GM19397 (cell line): Measurements from ENCODE around the gene QPCTL.

ENCODE experiments used
- ATAC-seq: cut with Tn5 transposase; IDR thresholded peaks from one replicate; pipeline ENCODE4 v1.9.1; 2021; ENCODE audit warnings: mild to moderate bottlenecking, moderate library complexity; ENCODE audit not compliant: unreplicated experiment

Gene QPCTL

DNA sequence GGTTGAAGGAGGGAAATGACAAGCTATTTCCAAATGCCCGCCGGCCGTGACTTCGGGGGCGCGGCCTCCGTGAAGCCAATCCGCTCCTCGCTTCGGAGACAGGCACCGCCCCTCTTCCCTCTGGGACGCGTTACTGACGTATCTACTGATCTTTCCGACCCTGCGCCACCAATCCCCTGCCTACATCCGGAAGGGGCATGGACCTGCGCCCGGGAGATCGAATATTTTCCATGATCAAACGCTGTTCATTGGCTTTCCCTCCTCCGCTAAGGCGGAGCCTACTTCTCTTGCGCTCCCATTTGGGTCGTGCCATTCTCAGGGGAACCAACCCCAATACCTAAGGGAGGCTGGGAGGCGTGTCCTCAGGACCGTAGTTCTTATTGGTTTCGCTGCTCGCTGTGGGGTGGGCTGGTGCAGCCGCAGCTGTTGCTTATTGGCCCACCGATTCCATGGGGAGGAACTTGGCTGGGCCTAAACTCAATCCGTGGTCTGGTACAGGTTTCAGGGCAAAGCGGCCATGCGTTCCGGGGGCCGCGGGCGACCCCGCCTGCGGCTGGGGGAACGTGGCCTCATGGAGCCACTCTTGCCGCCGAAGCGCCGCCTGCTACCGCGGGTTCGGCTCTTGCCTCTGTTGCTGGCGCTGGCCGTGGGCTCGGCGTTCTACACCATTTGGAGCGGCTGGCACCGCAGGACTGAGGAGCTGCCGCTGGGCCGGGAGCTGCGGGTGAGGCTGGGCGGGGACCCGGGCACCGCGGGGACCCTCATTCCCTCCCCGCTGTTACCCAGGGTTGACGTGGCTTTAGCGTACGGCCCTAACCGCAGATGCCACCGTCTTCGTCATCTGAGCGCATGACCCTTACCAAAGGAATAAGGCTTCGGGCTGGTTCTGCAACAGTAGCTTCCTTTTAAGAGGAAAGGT, at the start of gene QPCTL:
TSS of gene QPCTL (plus strand) at position 480 of the 919 bp plus-strand sequence. CDS start at position 518, 38 bp downstream.
- ATAC-seq: peak; percentile 85

DNA sequence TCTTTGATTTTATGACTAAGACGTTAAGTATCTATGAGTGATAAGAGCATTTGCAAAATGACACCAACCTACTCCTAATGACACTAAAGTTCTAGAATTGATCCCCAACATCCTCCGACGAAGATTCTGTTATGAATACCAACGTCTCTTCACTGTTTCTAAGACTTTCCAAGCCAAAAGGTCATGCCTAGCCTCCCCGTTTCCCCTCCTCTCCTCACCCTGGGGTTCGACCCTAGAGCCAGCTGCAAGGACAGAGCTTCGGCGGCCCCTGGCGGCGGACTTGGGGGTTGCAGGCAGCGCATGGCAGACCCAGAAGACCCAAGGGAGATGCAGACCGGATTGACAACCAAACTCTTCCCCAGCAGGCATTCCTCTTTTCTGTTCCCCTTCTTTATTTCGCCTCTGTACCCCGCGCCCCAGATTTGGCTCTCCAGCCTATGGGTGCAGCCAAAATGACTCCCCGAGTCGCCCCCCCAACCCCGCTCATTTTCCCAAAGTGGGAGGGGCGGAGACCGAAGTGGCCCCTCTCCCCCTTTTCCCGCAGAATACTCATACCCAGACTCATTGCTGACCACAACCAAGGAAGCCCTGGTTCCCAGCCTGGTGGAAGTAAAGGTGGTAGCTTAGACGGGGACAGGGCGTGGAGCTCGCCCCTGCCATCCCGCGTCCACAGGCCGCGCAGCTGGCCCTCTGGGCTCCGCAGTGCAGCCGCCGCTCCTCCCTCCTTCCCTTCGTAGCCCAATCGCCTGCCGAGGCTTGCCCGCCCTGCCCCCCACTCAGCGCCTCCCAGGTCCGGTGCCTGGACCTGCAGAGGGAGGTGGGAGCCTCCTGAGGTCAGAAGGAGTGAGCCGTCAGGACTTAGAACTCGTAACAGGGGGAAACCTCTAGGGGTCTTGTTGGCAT, 49.2 kb upstream of the QPCTL start:
- no peak for ATAC-seq

DNA sequence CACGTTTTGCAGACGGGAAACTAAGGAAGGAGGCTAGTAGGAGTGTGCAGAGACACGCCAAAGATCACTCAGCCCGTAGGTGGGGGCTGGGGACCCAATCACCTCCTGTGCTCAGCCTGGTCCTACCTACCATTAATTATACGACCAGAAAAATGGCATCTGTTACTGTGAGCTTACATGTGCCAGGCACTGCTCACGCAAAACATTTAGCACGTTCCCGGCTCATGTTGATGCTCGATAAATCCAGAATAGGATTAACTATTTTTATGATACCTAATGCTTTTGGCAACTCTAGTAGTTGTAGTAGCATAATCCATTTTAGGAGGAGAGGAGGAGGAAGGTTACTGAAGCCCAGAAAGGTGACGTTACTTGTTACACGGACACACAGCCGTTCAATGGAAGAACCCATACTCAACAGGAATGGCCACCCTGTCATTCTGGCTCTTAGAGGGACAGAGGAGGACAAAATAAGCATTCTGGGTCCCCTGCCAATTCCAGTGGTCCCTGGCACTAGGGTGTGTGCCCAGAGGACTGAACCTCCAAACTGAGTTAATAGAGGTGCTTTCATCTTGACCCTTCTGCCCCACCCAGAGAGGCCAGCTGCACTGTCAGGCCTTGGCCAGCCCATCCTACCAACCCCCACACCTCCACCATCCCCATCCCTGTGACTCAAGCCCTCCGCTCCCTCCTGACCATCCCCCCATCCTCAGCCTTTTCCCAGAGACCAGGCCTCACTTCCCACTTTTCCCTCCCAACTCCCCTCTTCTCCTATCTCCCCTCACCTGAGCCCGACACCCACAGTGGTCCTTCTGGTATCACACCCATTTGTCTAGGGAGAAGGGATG, 48.3 kb upstream of the QPCTL start:
- ATAC-seq: no peak

DNA sequence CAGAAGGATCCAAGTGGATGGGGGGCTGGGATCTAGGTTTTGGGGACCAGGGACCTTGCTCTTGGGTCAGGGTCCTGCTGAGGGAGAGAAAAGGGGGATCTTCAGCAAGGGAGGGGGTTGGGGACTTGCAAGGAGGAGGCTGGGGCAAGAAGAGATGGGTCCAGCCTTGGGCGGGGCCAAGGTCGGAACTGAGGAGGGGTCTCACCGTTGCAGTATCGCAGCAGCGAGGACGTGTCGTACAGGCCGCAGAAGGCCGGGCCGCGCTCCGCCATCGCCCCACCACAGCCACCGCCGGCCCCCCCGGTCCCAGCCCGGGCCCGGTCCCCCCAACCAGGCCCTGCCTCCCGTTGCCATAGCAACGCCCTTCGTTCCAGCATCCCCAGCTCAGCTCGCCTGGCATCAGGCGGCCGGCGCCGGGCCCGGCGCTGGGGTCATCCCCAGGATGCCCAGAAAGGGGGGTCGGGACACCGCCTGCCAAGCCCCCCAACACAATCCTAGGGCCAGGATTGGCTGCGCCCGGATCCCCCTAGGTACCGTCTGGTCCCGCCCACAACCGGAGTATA, 47.3 kb upstream of the QPCTL start:
- no peak for ATAC-seq

- ATAC-seq: peak; percentile 30
Observed at GRCh38 chr19:45645631-45646344, 46.7 kb upstream of the QPCTL start.

- ATAC-seq: no peak
Observed at GRCh38 chr19:45646345-45646698, 46.1 kb upstream of the QPCTL start.

DNA sequence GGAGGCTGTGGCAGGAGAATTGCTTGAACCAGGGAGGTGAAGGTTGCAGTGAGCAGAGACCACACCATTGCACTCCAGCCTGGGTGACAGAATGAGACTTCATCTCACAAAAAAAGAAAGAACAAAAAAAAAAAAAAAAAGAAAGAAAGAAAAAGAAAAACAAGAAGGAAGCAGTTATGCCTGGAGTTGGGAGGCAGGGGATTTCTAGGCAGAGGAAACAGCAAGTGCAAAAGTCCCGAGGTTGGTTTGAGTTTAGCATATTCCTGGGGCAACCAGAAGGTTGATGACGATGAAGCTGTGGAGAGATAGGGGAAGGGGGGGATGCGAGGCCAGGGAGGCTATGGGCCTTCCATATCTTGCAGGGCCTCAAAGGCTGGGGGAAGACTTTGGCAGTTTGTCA, 41.7 kb upstream of the QPCTL start:
- no peak for ATAC-seq

DNA sequence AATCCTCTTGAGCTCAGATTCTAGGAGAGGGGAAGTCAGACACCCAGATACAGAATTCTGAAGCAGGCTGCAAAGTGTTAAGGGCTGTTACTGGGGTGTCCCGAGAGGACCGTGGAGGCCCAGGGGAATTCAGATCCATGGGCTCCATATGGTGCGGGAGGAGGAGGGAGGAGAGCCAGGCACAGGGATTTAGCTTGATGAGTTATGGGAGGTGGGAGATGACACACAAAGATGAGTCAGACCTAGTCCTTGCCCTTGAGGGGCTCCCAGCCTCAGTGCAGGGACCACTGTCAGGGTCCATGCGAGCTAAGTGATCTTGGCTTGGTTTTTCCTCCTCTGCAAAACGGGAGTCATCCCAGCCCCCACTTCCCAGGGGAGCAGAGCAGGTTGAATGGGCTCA, 38.8 kb upstream of the QPCTL start:
- no peak for ATAC-seq

DNA sequence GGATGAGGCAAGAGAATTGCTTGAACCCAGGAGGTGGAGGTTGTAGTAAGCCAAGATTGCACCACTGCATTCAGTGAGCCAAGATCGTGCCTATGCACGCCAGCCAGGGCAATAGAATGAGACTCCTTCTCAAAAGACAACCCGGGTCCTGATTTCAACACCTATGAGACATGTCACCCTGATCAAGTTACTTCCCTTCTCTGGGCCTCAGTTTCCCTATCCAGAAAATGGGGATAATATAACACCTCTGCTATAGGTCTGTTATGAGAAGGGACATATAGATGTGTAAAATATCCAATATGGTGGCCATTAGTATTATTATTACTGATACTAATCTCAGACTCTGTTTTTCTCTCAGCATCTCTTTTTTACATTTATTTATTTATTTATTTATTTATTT, 37.4 kb upstream of the QPCTL start:
- ATAC-seq: no peak

GRCh38 chr19:45657520-45658167, 34.8 kb upstream of the QPCTL start:
- no peak for ATAC-seq

DNA sequence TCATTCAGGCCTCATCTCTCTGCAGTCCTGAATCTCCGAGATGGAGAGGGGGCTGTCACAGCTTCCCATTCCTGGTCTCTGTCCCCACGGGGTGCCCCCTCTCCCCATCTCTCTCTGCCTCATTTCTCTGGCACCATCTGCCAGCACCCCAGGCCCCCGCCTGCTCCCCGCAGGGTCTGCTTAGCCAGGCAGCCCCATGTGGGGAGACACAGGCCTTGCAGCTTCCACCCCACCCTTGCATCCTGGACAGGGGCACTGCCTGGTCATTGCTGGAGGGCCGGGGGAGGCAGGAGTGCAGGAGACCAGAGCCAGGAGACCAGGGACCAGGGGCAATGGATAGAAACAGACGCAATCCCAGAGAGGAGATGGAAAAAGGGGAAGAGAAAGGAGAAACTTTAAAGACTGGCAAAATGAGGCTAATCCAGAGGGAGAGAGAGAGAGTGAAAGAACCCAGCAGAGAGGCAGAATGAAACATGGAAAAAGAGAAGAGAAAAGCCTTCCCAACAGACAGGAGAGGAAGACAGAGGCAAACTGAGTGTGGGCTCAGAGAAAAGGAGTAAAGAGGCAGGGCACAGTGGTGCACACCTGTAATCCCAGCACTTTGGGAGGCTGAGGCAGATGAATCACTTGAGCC, 33.3 kb upstream of the QPCTL start:
- no peak for ATAC-seq

DNA sequence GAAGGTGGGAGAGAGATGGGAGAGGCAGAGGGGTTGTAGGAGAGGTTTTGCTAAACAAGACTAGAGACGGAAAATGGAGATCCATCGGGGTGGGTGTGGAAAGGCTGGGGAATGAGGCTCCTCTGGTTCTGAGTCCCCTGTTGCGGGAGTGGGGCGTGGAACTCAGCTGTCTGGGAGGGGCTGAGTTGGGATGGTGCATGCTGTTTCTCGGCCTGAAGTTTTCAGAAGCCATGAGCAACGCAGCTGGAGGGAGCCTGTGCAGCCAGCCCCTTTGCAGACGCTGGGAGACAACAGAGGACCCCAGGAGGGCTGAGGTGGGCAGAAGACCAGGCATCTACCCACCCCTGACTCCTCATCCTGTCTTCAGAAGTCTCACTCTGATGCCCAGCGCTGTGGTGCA, 31.8 kb upstream of the QPCTL start:
- no peak for ATAC-seq

DNA sequence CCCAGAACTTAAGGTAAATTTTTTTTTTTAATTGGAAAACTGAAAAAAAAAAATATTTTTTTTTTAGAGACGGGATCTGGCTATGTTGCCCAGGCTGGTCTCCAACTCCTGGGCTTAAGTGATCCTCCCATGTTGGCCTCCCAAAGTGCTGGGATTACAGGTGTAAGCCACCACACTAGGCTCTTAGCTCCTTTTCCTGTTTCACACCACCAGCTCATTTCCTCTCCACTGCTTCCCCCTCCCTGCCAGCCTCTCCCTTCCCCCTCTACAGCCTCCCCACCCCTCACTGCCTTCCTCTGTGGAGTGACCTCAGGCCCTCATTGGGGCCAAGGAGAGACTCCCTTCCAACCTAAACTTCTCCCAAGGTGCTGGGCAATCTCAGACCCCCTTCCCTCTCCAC, 28.7 kb upstream of the QPCTL start:
- no peak for ATAC-seq

DNA sequence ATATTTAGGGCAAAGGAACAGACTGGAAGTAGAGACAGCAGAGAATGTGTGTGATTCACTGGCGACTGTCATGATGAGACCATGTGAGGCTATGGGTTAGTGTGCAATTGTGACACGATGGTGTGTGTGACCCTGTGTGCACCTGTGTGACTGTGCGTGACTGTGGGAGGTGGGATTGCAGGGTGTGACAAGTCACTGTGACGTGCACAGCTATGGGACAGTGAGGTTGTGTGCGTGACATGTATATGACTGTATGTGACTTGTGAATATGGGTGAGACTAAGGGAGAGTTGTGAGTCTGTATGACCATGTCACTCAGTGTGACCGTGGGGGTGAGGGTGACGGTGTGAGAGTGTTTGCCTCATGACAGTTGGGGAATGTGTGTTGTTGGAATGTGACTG, 27.9 kb upstream of the QPCTL start:
- no peak for ATAC-seq

DNA sequence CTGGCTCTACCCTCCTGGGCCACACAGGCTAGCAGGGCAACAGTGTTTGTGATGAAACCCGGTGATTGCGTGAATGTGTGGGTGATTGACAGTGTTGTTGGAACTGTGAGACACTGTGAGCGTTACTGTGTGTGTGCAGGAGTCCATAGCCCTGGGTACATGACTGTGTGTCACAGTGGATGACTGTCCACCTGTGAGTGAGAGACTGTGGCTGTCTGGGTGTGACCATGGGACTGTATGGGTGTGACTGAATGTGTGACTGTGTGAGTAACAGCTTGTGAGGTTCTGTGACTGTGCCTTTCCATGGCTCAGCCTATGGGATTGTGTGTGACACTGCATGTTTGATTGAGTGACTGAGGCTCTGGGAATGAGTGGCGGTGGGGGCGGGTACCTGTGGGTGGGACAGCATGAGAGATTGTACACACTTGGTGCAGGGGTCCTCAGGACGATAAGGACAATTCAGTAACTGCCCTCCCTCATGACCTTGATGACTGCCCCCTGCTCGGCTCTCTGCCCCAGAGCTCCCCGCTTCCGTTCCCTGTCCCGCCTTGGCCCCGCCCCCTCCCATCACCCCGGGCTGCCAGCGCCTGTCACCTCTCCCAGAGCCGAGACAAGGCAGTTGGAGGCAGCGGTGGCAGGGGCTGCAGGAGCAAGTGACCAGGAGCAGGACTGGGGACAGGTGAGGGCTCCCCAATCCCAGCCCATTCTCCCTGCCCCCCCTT, 24.7 kb upstream of the QPCTL start, which contains the start of gene GIPR:
TSS of gene GIPR (plus strand) at position 602 of the 722 bp plus-strand sequence. CDS start 1,300 bp downstream, outside the sequence.
- no peak for ATAC-seq

GRCh38 chr19:45668342-45668871, 24.1 kb upstream of the QPCTL start:
- no peak for ATAC-seq

GRCh38 chr19:45670670-45671453, 21.6 kb upstream of the QPCTL start:
- ATAC-seq: peak; percentile 53
